Keratinocyte (primary cell): Measurements from ENCODE around the gene ARHGDIB. TPM values are rescaled to one million over a fixed set of nuclear protein-coding genes. Genes with fewer than 3 reads are reported as not detected.

Experiments
- DNase-seq: peaks from one replicate; pipeline ENCODE4 v3.0.0-alpha.2; 2011; ENCODE audit warnings: low read depth, missing footprints, low spot score
- FAIRE-seq: peaks from 2 replicates; lab custom pipeline; 2011; peaks lifted over from hg19 to GRCh38; lab: Jason Lieb, UNC
- H2AFZ ChIP-seq: 2 replicates; pipeline ENCODE4 v1.6.0; 2012; ENCODE audit warnings: low read length, control low read depth, inconsistent platforms; ENCODE audit not compliant: control insufficient read depth
- H3K27ac ChIP-seq: 2 replicates; pipeline ENCODE4 v1.5.1; 2011; ENCODE audit warnings: low read length; ENCODE audit not compliant: control insufficient read depth, insufficient read depth
- H3K27me3 ChIP-seq: 3 replicates; pipeline ENCODE4 v1.6.0; 2011; ENCODE audit warnings: low read length; ENCODE audit not compliant: control insufficient read depth, insufficient read depth; ENCODE audit errors: extremely low read depth
- H3K36me3 ChIP-seq, 2 experiments: 2 replicates in 1 of 2; 3 replicates in 1 of 2; pipeline ENCODE4 v1.5.1; 2011; ENCODE audit warnings: low read length in 2 of 2, mild to moderate bottlenecking in 1 of 2; ENCODE audit not compliant: control insufficient read depth in 2 of 2, insufficient read depth in 2 of 2; ENCODE audit errors: extremely low read depth in 1 of 2
- H3K4me1 ChIP-seq: 3 replicates; pipeline ENCODE4 v1.5.1; 2011; ENCODE audit warnings: low read length; ENCODE audit not compliant: control insufficient read depth, insufficient read depth; ENCODE audit errors: extremely low read depth
- H3K4me2 ChIP-seq: 3 replicates; pipeline ENCODE4 v1.6.0; 2011; ENCODE audit warnings: low read depth, low read length; ENCODE audit not compliant: control insufficient read depth, insufficient read depth; ENCODE audit errors: extremely low read depth
- H3K4me3 ChIP-seq, 3 experiments: fragments of 200-600 bp in 1 of 3; sonication (generic) in 1 of 3; 2 replicates in 2 of 3; 3 replicates in 1 of 3; pipeline ENCODE4 v1.5.1; 2011 to 2016; ENCODE audit warnings: low read length in 3 of 3, mild to moderate bottlenecking in 3 of 3, control low read depth in 2 of 3, inconsistent platforms in 1 of 3, low read depth in 1 of 3, mixed read lengths in 1 of 3, mixed run types in 1 of 3, moderate library complexity in 1 of 3; ENCODE audit not compliant: control insufficient read depth in 2 of 3, insufficient read depth in 2 of 3; ENCODE audit errors: extremely low read depth in 1 of 3
- H3K79me2 ChIP-seq: 2 replicates; pipeline ENCODE4 v1.6.0; 2012; ENCODE audit warnings: low read length; ENCODE audit not compliant: control insufficient read depth, insufficient read depth
- H3K9ac ChIP-seq: 3 replicates; pipeline ENCODE4 v1.6.0; 2011; ENCODE audit warnings: low read length; ENCODE audit not compliant: control insufficient read depth, insufficient read depth; ENCODE audit errors: extremely low read depth
- H3K9me1 ChIP-seq: 3 replicates; pipeline ENCODE4 v1.6.0; 2011; ENCODE audit warnings: low read length; ENCODE audit not compliant: control insufficient read depth, insufficient read depth; ENCODE audit errors: extremely low read depth
- H3K9me3 ChIP-seq: 2 replicates; pipeline ENCODE4 v1.5.1; 2012; ENCODE audit warnings: low read depth, low read length; ENCODE audit not compliant: control insufficient read depth
- H4K20me1 ChIP-seq: 3 replicates; pipeline ENCODE4 v1.6.0; 2011; ENCODE audit warnings: low read length; ENCODE audit not compliant: control insufficient read depth, insufficient read depth; ENCODE audit errors: extremely low read depth
- CTCF ChIP-seq, 3 experiments: IDR thresholded peaks in 1 of 3; conservative IDR thresholded peaks in 1 of 3; optimal IDR thresholded peaks in 1 of 3; 2 replicates in 2 of 3; 3 replicates in 1 of 3; pipeline versions ENCODE3 to v1.5.1; 2011; ENCODE audit warnings: low read length in 3 of 3, mild to moderate bottlenecking in 3 of 3, moderate library complexity in 2 of 3, control low read depth in 1 of 3, inconsistent platforms in 1 of 3; ENCODE audit not compliant: insufficient read depth in 2 of 3; ENCODE audit errors: extremely low read depth in 1 of 3
- EZH2 ChIP-seq: IDR thresholded peaks from one replicate; pipeline ENCODE4 v1.6.1; 2012; ENCODE audit warnings: inconsistent platforms, mild to moderate bottlenecking, low read length, moderate library complexity
- dilution Hi-C: fragments of 300-500 bp; cut with MboI; formaldehyde crosslinking; loops from one replicate; pipeline ENCODE4 v1.7.0; 2020; ENCODE audit warnings: low sequenced_read_pairs; ENCODE audit not compliant: extremely low pct_ligation_motif_present
- polyA plus RNA-seq, 5 experiments: library from polyadenylated mRNA; depleted of rRNA in 3 of 5; stranded (reverse) in 3 of 5; stranded (forward) in 1 of 5; unstranded in 1 of 5; fragments of >200 nt; gene quantifications; 1 replicate in 1 of 5; 2 replicates in 3 of 5; 3 replicates in 1 of 5; pipeline versions ENCODE4 v1.2.1 to v1.2.3, GENCODE V29; 2011 to 2012; ENCODE audit warnings: missing spikeins in 2 of 5, low read depth in 1 of 5, low replicate concordance in 1 of 5

The ARHGDIB gene
- polyA plus RNA-seq, 1 donor (not counting 4 experiments of a cell fraction or from before 2014, with no cell fraction given) = 164 TPM

- peaks cover 31% of the 10 kb centered on the region for H3K4me1 ChIP-seq
- no peaks in the 10 kb centered on the region for H3K79me2 ChIP-seq
- no peaks in the 10 kb centered on the region for H3K27me3 ChIP-seq
- dilution Hi-C loops = no loop called here
- no peak overlapping the region for H3K9ac ChIP-seq
- DNase-seq (no peak), FAIRE-seq (peak; percentile 62)
- TF ChIP-seq EZH2 = no peak
- TF ChIP-seq CTCF (optimal IDR thresholded peaks at IDR 0.05 in 1 of 3, IDR thresholded peaks at IDR 0.05 in 1 of 3, conservative IDR thresholded peaks at IDR 0.05 in 1 of 3; ENCODE audit: extremely low read depth in 1 of 3, insufficient read depth in 2 of 3, low read length in 3 of 3) = no peak
- no peaks in the 10 kb centered on the region for H4K20me1 ChIP-seq
- H3K4me2 ChIP-seq = no peak overlapping the region
- no peak overlapping the region for H3K4me3 ChIP-seq
- H3K27ac ChIP-seq = no peak overlapping the region
- H3K9me3 ChIP-seq = no peaks in the 10 kb centered on the region
- peaks cover 5% of the 10 kb centered on the region in 2 experiments for H3K36me3 ChIP-seq
- H3K9me1 ChIP-seq = no peaks in the 10 kb centered on the region
- no peak overlapping the region for H2AFZ ChIP-seq
Observed at GRCh38 chr12:14948672-14949071, 12.7 kb downstream of the ARHGDIB start.

- H3K9ac ChIP-seq = no peak overlapping the region
- H3K9me3 ChIP-seq = no peaks in the 10 kb centered on the region
- no peaks in the 10 kb centered on the region for H3K79me2 ChIP-seq
- no peak overlapping the region for H2AFZ ChIP-seq
- peaks cover 5 to 7% of the 10 kb centered on the region in 2 experiments for H3K36me3 ChIP-seq
- peaks cover 20% of the 10 kb centered on the region for H3K4me1 ChIP-seq
- no peak overlapping the region for H3K4me3 ChIP-seq
- no peaks in the 10 kb centered on the region for H3K9me1 ChIP-seq
- dilution Hi-C loops = no loop called here
- no peaks in the 10 kb centered on the region for H4K20me1 ChIP-seq
- TF ChIP-seq CTCF (optimal IDR thresholded peaks at IDR 0.05 in 1 of 3, IDR thresholded peaks at IDR 0.05 in 1 of 3, conservative IDR thresholded peaks at IDR 0.05 in 1 of 3; ENCODE audit: extremely low read depth in 1 of 3, insufficient read depth in 2 of 3, low read length in 3 of 3) = no peak
- TF ChIP-seq EZH2 = no peak
- DNase-seq (no peak), FAIRE-seq (no peak)
- H3K4me2 ChIP-seq = no peak overlapping the region
- no peaks in the 10 kb centered on the region for H3K27me3 ChIP-seq
- no peak overlapping the region for H3K27ac ChIP-seq
Observed at GRCh38 chr12:14946861-14947260, 14.5 kb downstream of the ARHGDIB start.
